ENCODE measurements around the gene ZBTB20.

The ZBTB20 gene

GRCh38 chr3:114659109-114660061 lies 487.7 kb downstream of the ZBTB20 start:
- H3K36me3 Mint-ChIP-seq (ENCODE audit: insufficient read depth) = peaks cover 2% of the 10 kb centered on the region
- no peaks in the 10 kb centered on the region for H3K9me3 Mint-ChIP-seq
- H3K4me3 Mint-ChIP-seq = no peak overlapping the region
- DNase-seq (ENCODE audit: low spot score in 2 of 2) (no peak), ATAC-seq (replicated peaks; ENCODE audit: extremely low read depth, poor library complexity, severe bottlenecking) (no peak)
- H3K4me1 Mint-ChIP-seq = no peaks in the 10 kb centered on the region
- no peak overlapping the region for H3K27ac Mint-ChIP-seq (ENCODE audit: low read depth)
- H3K27me3 Mint-ChIP-seq = no peaks in the 10 kb centered on the region

- H3K4me3 Mint-ChIP-seq = no peak overlapping the region
- no peaks in the 10 kb centered on the region for H3K9me3 Mint-ChIP-seq
- DNase-seq (ENCODE audit: low spot score in 2 of 2) (no peak), ATAC-seq (replicated peaks; ENCODE audit: extremely low read depth, poor library complexity, severe bottlenecking) (no peak)
- no peaks in the 10 kb centered on the region for H3K36me3 Mint-ChIP-seq (ENCODE audit: insufficient read depth)
- no peaks in the 10 kb centered on the region for H3K4me1 Mint-ChIP-seq
- H3K27me3 Mint-ChIP-seq = no peaks in the 10 kb centered on the region
- H3K27ac Mint-ChIP-seq (ENCODE audit: low read depth) = no peak overlapping the region
Measured at GRCh38 chr3:114651555-114651954, 495.5 kb downstream of the ZBTB20 start.

- Mint-ChIP-seq H3K36me3 (ENCODE audit: insufficient read depth) (no peaks in the 10 kb centered on the region), H3K9me3 (no peaks in the 10 kb centered on the region), H3K4me3 (no peak overlapping the region), H3K27me3 (no peaks in the 10 kb centered on the region), H3K4me1 (no peaks in the 10 kb centered on the region), H3K27ac (ENCODE audit: low read depth) (no peak overlapping the region)
- DNase-seq (ENCODE audit: low spot score in 2 of 2) (no peak), ATAC-seq (replicated peaks; ENCODE audit: extremely low read depth, poor library complexity, severe bottlenecking) (no peak)
Measured at GRCh38 chr3:114650808-114651207, 496.3 kb downstream of the ZBTB20 start.

- no peaks in the 10 kb centered on the region for H3K36me3 Mint-ChIP-seq (ENCODE audit: insufficient read depth)
- DNase-seq (ENCODE audit: low spot score in 2 of 2) (no peak), ATAC-seq (replicated peaks; ENCODE audit: extremely low read depth, poor library complexity, severe bottlenecking) (no peak)
- H3K27me3 Mint-ChIP-seq = no peaks in the 10 kb centered on the region
- H3K27ac Mint-ChIP-seq (ENCODE audit: low read depth) = no peak overlapping the region
- H3K4me3 Mint-ChIP-seq = no peak overlapping the region
- H3K9me3 Mint-ChIP-seq = no peaks in the 10 kb centered on the region
- no peaks in the 10 kb centered on the region for H3K4me1 Mint-ChIP-seq
Measured at GRCh38 chr3:114649331-114649730, 497.8 kb downstream of the ZBTB20 start.

- H3K27ac Mint-ChIP-seq (ENCODE audit: low read depth) = no peak overlapping the region
- DNase-seq (ENCODE audit: low spot score in 2 of 2) = no peak
- no peak for ATAC-seq (replicated peaks; ENCODE audit: extremely low read depth, poor library complexity, severe bottlenecking)
- H3K4me3 Mint-ChIP-seq = no peak overlapping the region
- H3K4me1 Mint-ChIP-seq = no peaks in the 10 kb centered on the region
- H3K9me3 Mint-ChIP-seq = no peaks in the 10 kb centered on the region
- no peaks in the 10 kb centered on the region for H3K27me3 Mint-ChIP-seq
- H3K36me3 Mint-ChIP-seq (ENCODE audit: insufficient read depth) = no peaks in the 10 kb centered on the region
Measured at GRCh38 chr3:114646526-114646925, 500.6 kb downstream of the ZBTB20 start.

GRCh38 chr3:114645392-114645791 lies 501.7 kb downstream of the ZBTB20 start:
- DNase-seq (ENCODE audit: low spot score in 2 of 2) = no peak

GRCh38 chr3:114644367-114644766 lies 502.7 kb downstream of the ZBTB20 start:
- no peaks in the 10 kb centered on the region for H3K4me1 Mint-ChIP-seq

More at GRCh38 chr3:114645392-114645791, 501.7 kb downstream of the ZBTB20 start:
- no peak overlapping the region for H3K4me3 Mint-ChIP-seq
- H3K36me3 Mint-ChIP-seq (ENCODE audit: insufficient read depth) = no peaks in the 10 kb centered on the region
- H3K27me3 Mint-ChIP-seq = no peaks in the 10 kb centered on the region
- no peaks in the 10 kb centered on the region for H3K9me3 Mint-ChIP-seq
- no peak overlapping the region for H3K27ac Mint-ChIP-seq (ENCODE audit: low read depth)
- ATAC-seq (replicated peaks; ENCODE audit: extremely low read depth, poor library complexity, severe bottlenecking) = no peak
- no peaks in the 10 kb centered on the region for H3K4me1 Mint-ChIP-seq

GRCh38 chr3:114642951-114643741 lies 503.9 kb downstream of the ZBTB20 start:
- H3K4me1 Mint-ChIP-seq = no peaks in the 10 kb centered on the region
- H3K27me3 Mint-ChIP-seq = no peaks in the 10 kb centered on the region
- H3K36me3 Mint-ChIP-seq (ENCODE audit: insufficient read depth) = no peaks in the 10 kb centered on the region
- H3K4me3 Mint-ChIP-seq = no peak overlapping the region
- no peak overlapping the region for H3K27ac Mint-ChIP-seq (ENCODE audit: low read depth)
- H3K9me3 Mint-ChIP-seq = no peaks in the 10 kb centered on the region
- ATAC-seq (replicated peaks; ENCODE audit: extremely low read depth, poor library complexity, severe bottlenecking) (no peak), DNase-seq (ENCODE audit: low spot score in 2 of 2) (no peak)

More at GRCh38 chr3:114644367-114644766, 502.7 kb downstream of the ZBTB20 start:
- no peaks in the 10 kb centered on the region for H3K27me3 Mint-ChIP-seq
- no peak overlapping the region for H3K27ac Mint-ChIP-seq (ENCODE audit: low read depth)
- no peaks in the 10 kb centered on the region for H3K36me3 Mint-ChIP-seq (ENCODE audit: insufficient read depth)
- H3K4me3 Mint-ChIP-seq = no peak overlapping the region
- H3K9me3 Mint-ChIP-seq = no peaks in the 10 kb centered on the region
- ATAC-seq (replicated peaks; ENCODE audit: extremely low read depth, poor library complexity, severe bottlenecking) = no peak
- DNase-seq (ENCODE audit: low spot score in 2 of 2) = no peak

GRCh38 chr3:114640126-114640525 lies 507.0 kb downstream of the ZBTB20 start:
- ATAC-seq (replicated peaks; ENCODE audit: extremely low read depth, poor library complexity, severe bottlenecking) = no peak
- no peak overlapping the region for H3K27ac Mint-ChIP-seq (ENCODE audit: low read depth)
- H3K9me3 Mint-ChIP-seq = peaks cover 11% of the 10 kb centered on the region
- DNase-seq (ENCODE audit: low spot score in 2 of 2) = no peak
- no peaks in the 10 kb centered on the region for H3K27me3 Mint-ChIP-seq
- H3K36me3 Mint-ChIP-seq (ENCODE audit: insufficient read depth) = no peaks in the 10 kb centered on the region
- H3K4me3 Mint-ChIP-seq = no peak overlapping the region
- no peaks in the 10 kb centered on the region for H3K4me1 Mint-ChIP-seq

GRCh38 chr3:114639171-114639570 lies 507.9 kb downstream of the ZBTB20 start:
- H3K36me3 Mint-ChIP-seq (ENCODE audit: insufficient read depth) = no peaks in the 10 kb centered on the region
- H3K27me3 Mint-ChIP-seq = no peaks in the 10 kb centered on the region
- H3K9me3 Mint-ChIP-seq = peaks cover 11% of the 10 kb centered on the region
- H3K4me1 Mint-ChIP-seq = no peaks in the 10 kb centered on the region
- ATAC-seq (replicated peaks; ENCODE audit: extremely low read depth, poor library complexity, severe bottlenecking) = no peak
- H3K4me3 Mint-ChIP-seq = no peak overlapping the region
- no peak overlapping the region for H3K27ac Mint-ChIP-seq (ENCODE audit: low read depth)
- no peak for DNase-seq (ENCODE audit: low spot score in 2 of 2)

- Mint-ChIP-seq H3K4me3 (no peak overlapping the region), H3K4me1 (no peaks in the 10 kb centered on the region), H3K36me3 (ENCODE audit: insufficient read depth) (no peaks in the 10 kb centered on the region), H3K27me3 (no peaks in the 10 kb centered on the region), H3K9me3 (peaks cover 11% of the 10 kb centered on the region), H3K27ac (ENCODE audit: low read depth) (no peak overlapping the region)
- no peak for DNase-seq (ENCODE audit: low spot score in 2 of 2)
- ATAC-seq (replicated peaks; ENCODE audit: extremely low read depth, poor library complexity, severe bottlenecking) = no peak
Measured at GRCh38 chr3:114635878-114636277, 511.2 kb downstream of the ZBTB20 start.

GRCh38 chr3:114634635-114635034 lies 512.5 kb downstream of the ZBTB20 start:
- no peaks in the 10 kb centered on the region for H3K27me3 Mint-ChIP-seq
- ATAC-seq (replicated peaks; ENCODE audit: extremely low read depth, poor library complexity, severe bottlenecking) (no peak), DNase-seq (ENCODE audit: low spot score in 2 of 2) (no peak)
- H3K9me3 Mint-ChIP-seq = peaks cover 11% of the 10 kb centered on the region
- no peaks in the 10 kb centered on the region for H3K4me1 Mint-ChIP-seq
- no peak overlapping the region for H3K4me3 Mint-ChIP-seq
- H3K27ac Mint-ChIP-seq (ENCODE audit: low read depth) = no peak overlapping the region
- no peaks in the 10 kb centered on the region for H3K36me3 Mint-ChIP-seq (ENCODE audit: insufficient read depth)
